HCT116 (cell line): ENCODE data around the gene ZNF488. TPM values are rescaled to one million over a fixed set of nuclear protein-coding genes. Genes with fewer than 3 reads are reported as not detected.

Experiments
- ATAC-seq: fragments of 200-7000 bp; cut with Tn5 transposase; 2 replicates; pipeline ENCODE4 v1.9.1; 2020; ENCODE audit warnings: mild to moderate bottlenecking, moderate library complexity
- BruUV-seq: library from RNA; stranded (reverse); fragments of 400-500 nt; replicated peaks from 2 replicates; lab custom pipeline; 2021; lab: Mats Ljungman, UMichigan
- CTCF ChIA-PET: fragments of 300-600 bp; sonication (Branson Sonifier 250); formaldehyde crosslinking; loops from one replicate; lab custom pipeline; 2021; ENCODE audit warnings: antibody characterized with exemption; lab: Charles Lee
- POLR2A ChIA-PET: fragments of 300-600, 350-600 bp; sonication (Branson Sonifier 250); formaldehyde crosslinking; loops from one replicate; lab custom pipeline; 2021; ENCODE audit warnings: antibody characterized with exemption; lab: Charles Lee
- RAD21 ChIA-PET, 2 experiments: fragments of 300-600 bp; sonication (Branson Sonifier 250); formaldehyde crosslinking; loops; one replicate each; lab custom pipeline; 2023; ENCODE audit warnings: low total read pairs in 2 of 2; ENCODE audit not compliant: uncharacterized antibody in 2 of 2, unreplicated experiment in 2 of 2, low non-redundant PET in 1 of 2; lab: Charles Lee
- DNase-seq: peaks from one replicate; pipeline ENCODE4 v3.0.0-alpha.2; 2010; ENCODE audit warnings: low read depth, low spot score
- H2AFZ ChIP-seq: fragments of 200-600 bp; shearing (Covaris generic), sonication (generic); 2 replicates; pipeline ENCODE4 v1.6.1; 2017; ENCODE audit warnings: low read depth, mixed run types, mixed read lengths, antibody characterized with exemption, low read length; ENCODE audit not compliant: poor library complexity, severe bottlenecking
- H3K27ac ChIP-seq: 2 replicates; pipeline ENCODE4 v1.5.1; 2012; ENCODE audit warnings: low read depth, low read length
- H3K27me3 ChIP-seq: fragments of 200-600 bp; sonication (generic); 2 replicates; pipeline ENCODE4 v1.6.1; 2016; ENCODE audit warnings: mixed run types, low read length, mixed read lengths; ENCODE audit not compliant: insufficient read depth
- H3K36me3 ChIP-seq, 2 experiments: fragments of 200-500 bp in 1 of 2; fragments of 200-600 bp in 1 of 2; sonication (Bioruptor generic) in 1 of 2; sonication (generic) in 1 of 2; 2 replicates each; pipeline versions ENCODE4 v1.5.1 to v1.6.1; 2014 to 2016; ENCODE audit warnings: low read length in 2 of 2, inconsistent platforms in 1 of 2, mixed read lengths in 1 of 2, mixed run types in 1 of 2; ENCODE audit not compliant: insufficient read depth in 2 of 2, control insufficient read depth in 1 of 2
- H3K4me1 ChIP-seq, 2 experiments: fragments of 200-600 bp in 1 of 2; sonication (generic) in 1 of 2; 2 replicates each; pipeline versions ENCODE4 v1.5.1 to v1.6.1; 2012 to 2017; ENCODE audit warnings: low read length in 2 of 2, inconsistent platforms in 1 of 2, mild to moderate bottlenecking in 1 of 2, mixed read lengths in 1 of 2, mixed run types in 1 of 2, moderate library complexity in 1 of 2; ENCODE audit not compliant: insufficient read depth in 2 of 2, control insufficient read depth in 1 of 2
- H3K4me2 ChIP-seq: fragments of 200-600 bp; sonication (generic); 2 replicates; pipeline ENCODE4 v1.6.1; 2017; ENCODE audit warnings: mixed run types, low read length, mixed read lengths
- H3K4me3 ChIP-seq, 2 experiments: fragments of 200-600 bp in 1 of 2; sonication (generic) in 1 of 2; replicated peaks in 1 of 2; 2 replicates each; pipeline ENCODE4 v1.5.1; 2011 to 2016; ENCODE audit warnings: low read length in 2 of 2, control low read depth in 1 of 2, low read depth in 1 of 2, mild to moderate bottlenecking in 1 of 2, mixed read lengths in 1 of 2, mixed run types in 1 of 2
- H3K79me2 ChIP-seq: fragments of 200-600 bp; sonication (generic); 2 replicates; pipeline ENCODE4 v1.6.1; 2017; ENCODE audit warnings: mild to moderate bottlenecking, mixed run types, low read length, moderate library complexity, mixed read lengths; ENCODE audit not compliant: insufficient read depth
- H3K9ac ChIP-seq: fragments of 200-600 bp; sonication (generic); 2 replicates; pipeline ENCODE4 v1.6.1; 2016; ENCODE audit warnings: low read length, mixed read lengths
- H3K9me2 ChIP-seq: fragments of 200-600 bp; sonication (generic), shearing (Covaris generic); 2 replicates; pipeline ENCODE4 v1.6.1; 2017; ENCODE audit warnings: mixed run types, mild to moderate bottlenecking, moderate library complexity; ENCODE audit not compliant: insufficient read depth
- H3K9me3 ChIP-seq, 2 experiments: fragments of 200-500 bp in 1 of 2; fragments of 200-600 bp in 1 of 2; sonication (Bioruptor generic) in 1 of 2; sonication (generic) in 1 of 2; 2 replicates each; pipeline ENCODE4 v1.6.1; 2014 to 2017; ENCODE audit warnings: low read length in 2 of 2, mixed read lengths in 2 of 2, inconsistent platforms in 1 of 2, low read depth in 1 of 2, mild to moderate bottlenecking in 1 of 2, mixed run types in 1 of 2, moderate library complexity in 1 of 2; ENCODE audit not compliant: control insufficient read depth in 1 of 2, insufficient read depth in 1 of 2
- H4K20me1 ChIP-seq: fragments of 200-600 bp; sonication (generic), shearing (Covaris generic); 2 replicates; pipeline ENCODE4 v1.6.1; 2017; ENCODE audit warnings: mixed run types, mild to moderate bottlenecking, moderate library complexity; ENCODE audit not compliant: insufficient read depth
- EZH2 ChIP-seq: fragments of 200-600 bp; sonication (generic); IDR thresholded peaks from 2 replicates; pipeline ENCODE4 v1.6.1; 2017; ENCODE audit warnings: antibody characterized with exemption, mixed run types
- EZH2phosphoT487 ChIP-seq: fragments of 200-600 bp; IDR thresholded peaks from 2 replicates; pipeline ENCODE4 v1.6.1; 2018; ENCODE audit warnings: antibody characterized with exemption, borderline replicate concordance
- JUND ChIP-seq: IDR thresholded peaks from 2 replicates; pipeline ENCODE4 v1.6.1; 2012
- POLR2AphosphoS5 ChIP-seq: IDR thresholded peaks from 2 replicates; pipeline ENCODE4 v1.6.1; 2011; ENCODE audit warnings: mild to moderate bottlenecking, low read depth, low read length, moderate library complexity
- RAD21 ChIP-seq: IDR thresholded peaks from 2 replicates; pipeline ENCODE4 v1.6.1; 2012; ENCODE audit warnings: low read depth, mild to moderate bottlenecking
- SP1 ChIP-seq: IDR thresholded peaks from 2 replicates; pipeline ENCODE4 v1.6.1; 2012; ENCODE audit warnings: low read depth
- SRF ChIP-seq: IDR thresholded peaks from 2 replicates; pipeline ENCODE4 v1.6.1; 2012; ENCODE audit warnings: low read depth
- TCF7L2 ChIP-seq: IDR thresholded peaks from 2 replicates; pipeline ENCODE4 v1.7.0; 2011; ENCODE audit warnings: borderline replicate concordance, inconsistent platforms; ENCODE audit not compliant: insufficient read depth, insufficient read length; ENCODE audit errors: extremely low read depth
- YY1 ChIP-seq: IDR thresholded peaks from 2 replicates; pipeline ENCODE4 v1.6.1; 2011; ENCODE audit warnings: low read length, low read depth, moderate library complexity, mild to moderate bottlenecking; ENCODE audit not compliant: insufficient replicate concordance; ENCODE audit errors: extremely low read depth
- ZFX ChIP-seq: fragments of 450-650 bp; IDR thresholded peaks from 2 replicates; pipeline ENCODE4 v1.6.1; 2017
- ZNF274 ChIP-seq: fragments of 200-500 bp; sonication (Bioruptor generic); IDR thresholded peaks from 2 replicates; pipeline ENCODE4 v1.6.1; 2014; ENCODE audit warnings: mild to moderate bottlenecking, low read depth, low read length, inconsistent platforms
- intact Hi-C: fragments of 100-400 bp; cut with micrococcal nuclease; formaldehyde crosslinking; loops from 2 replicates; pipeline ENCODE4 v1.10.0; 2022
- total RNA-seq: library from RNA; stranded (reverse); gene quantifications from one replicate; pipeline ENCODE4 v1.2.1, GENCODE V29; 2021; ENCODE audit not compliant: unreplicated experiment
- TF ChIP-seq, protein P1 (sequence below): IDR thresholded peaks from 2 replicates; pipeline ENCODE4 v1.6.1; 2011; ENCODE audit warnings: mild to moderate bottlenecking, low read length, moderate library complexity; ENCODE audit not compliant: insufficient replicate concordance; ENCODE audit errors: extremely low read depth
- TF ChIP-seq, protein P2 (sequence below): IDR thresholded peaks from 2 replicates; pipeline ENCODE4 v1.6.1; 2012
- TF ChIP-seq, protein P3 (sequence below): IDR thresholded peaks from 2 replicates; pipeline ENCODE4 v1.6.1; 2012

Gene ZNF488
- total RNA-seq, 1 experiment from 2014 or later = 3.9 TPM

DNA sequence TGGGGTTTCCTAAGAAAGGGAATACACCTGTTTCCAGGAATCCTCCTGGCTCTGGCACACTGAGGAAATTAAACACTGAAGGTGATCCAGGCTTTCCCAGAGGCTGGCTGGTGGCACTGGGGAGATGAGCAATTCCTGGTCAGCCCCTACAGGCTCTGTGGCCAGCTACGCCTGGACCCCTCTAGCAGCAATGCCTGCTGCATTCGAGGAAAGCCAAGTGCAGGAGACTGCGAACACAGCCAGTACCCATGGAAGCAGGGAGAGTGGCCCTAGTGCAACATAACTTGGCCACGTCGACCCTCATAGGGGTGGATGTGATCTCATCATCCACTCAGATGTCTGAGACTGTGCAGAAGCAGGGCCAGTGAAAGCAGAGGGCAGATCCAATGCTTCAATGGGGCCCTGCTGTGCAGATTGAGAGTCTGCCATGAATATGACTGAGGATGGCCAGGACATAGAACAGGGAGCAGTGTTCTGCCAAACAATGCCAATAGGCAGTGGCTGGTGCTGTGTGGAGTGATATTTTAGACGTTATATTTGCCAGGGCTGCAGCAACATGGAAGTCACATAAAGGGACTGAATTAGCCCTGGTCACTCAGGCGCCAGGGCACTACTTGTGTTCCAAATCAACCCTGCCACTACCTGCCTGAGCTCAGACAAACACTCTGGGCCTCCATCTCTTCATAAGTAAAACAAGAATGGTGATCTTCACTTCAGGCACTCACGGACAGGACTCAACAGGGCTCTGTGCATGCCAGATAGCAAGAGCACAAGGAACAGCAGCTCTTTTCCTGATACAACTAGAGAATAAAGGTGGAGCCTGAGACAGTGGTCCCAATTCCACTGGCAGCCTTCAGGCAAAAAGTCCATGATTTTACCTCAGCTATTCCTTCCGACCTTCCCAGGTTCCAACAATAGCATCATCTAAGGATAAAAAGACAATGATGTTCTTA is 2.4 kb downstream of the ZNF488 start:
- no TSS peak for BruUV-seq
- no peak for ATAC-seq
- no peak for DNase-seq
- Histone ChIP-seq H3K4me3 (no peak overlapping the region), H3K4me2 (no peak overlapping the region), H4K20me1 (no peaks in the 10 kb centered on the region), H3K27ac (no peak overlapping the region), H3K9me2 (no peaks in the 10 kb centered on the region), H3K4me1 (peaks cover 18 to 20% of the 10 kb centered on the region in 2 experiments), H3K79me2 (no peaks in the 10 kb centered on the region), H3K36me3 (no peaks in the 10 kb centered on the region), H2AFZ (no peak overlapping the region), H3K9me3 (no peaks in the 10 kb centered on the region), H3K9ac (no peak overlapping the region), H3K27me3 (no peaks in the 10 kb centered on the region)
- intact Hi-C loops = no loop called here
- TF ChIP-seq EZH2 (no peak), TCF7L2 (no peak), JUND (no peak), RAD21 (no peak), YY1 (no peak), ZFX (no peak), POLR2AphosphoS5 (no peak), SRF (no peak), SP1 (no peak), ZNF274 (no peak), EZH2phosphoT487 (no peak)
- TF ChIP-seq, protein P1, sequence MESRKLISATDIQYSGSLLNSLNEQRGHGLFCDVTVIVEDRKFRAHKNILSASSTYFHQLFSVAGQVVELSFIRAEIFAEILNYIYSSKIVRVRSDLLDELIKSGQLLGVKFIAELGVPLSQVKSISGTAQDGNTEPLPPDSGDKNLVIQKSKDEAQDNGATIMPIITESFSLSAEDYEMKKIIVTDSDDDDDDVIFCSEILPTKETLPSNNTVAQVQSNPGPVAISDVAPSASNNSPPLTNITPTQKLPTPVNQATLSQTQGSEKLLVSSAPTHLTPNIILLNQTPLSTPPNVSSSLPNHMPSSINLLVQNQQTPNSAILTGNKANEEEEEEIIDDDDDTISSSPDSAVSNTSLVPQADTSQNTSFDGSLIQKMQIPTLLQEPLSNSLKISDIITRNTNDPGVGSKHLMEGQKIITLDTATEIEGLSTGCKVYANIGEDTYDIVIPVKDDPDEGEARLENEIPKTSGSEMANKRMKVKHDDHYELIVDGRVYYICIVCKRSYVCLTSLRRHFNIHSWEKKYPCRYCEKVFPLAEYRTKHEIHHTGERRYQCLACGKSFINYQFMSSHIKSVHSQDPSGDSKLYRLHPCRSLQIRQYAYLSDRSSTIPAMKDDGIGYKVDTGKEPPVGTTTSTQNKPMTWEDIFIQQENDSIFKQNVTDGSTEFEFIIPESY = no peak
- TF ChIP-seq, protein P2, sequence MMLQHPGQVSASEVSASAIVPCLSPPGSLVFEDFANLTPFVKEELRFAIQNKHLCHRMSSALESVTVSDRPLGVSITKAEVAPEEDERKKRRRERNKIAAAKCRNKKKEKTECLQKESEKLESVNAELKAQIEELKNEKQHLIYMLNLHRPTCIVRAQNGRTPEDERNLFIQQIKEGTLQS = no peak
- TF ChIP-seq, protein P3, sequence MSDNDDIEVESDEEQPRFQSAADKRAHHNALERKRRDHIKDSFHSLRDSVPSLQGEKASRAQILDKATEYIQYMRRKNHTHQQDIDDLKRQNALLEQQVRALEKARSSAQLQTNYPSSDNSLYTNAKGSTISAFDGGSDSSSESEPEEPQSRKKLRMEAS = no peak
- ChIA-PET RAD21 (no interaction called here), CTCF (no interaction called here), POLR2A (no interaction called here)
